Gastroesophageal sphincter (tissue), 4 donors: ENCODE data around the gene SIT1. TPM values are rescaled to one million over a fixed set of nuclear protein-coding genes. Genes with fewer than 3 reads are reported as not detected.

Source experiments
- ATAC-seq: fragments of 150-250 bp; one replicate; pipeline ENCODE4 v1.9.1; 2016; ENCODE audit warnings: mild to moderate bottlenecking, moderate library complexity
- H3K27ac ChIP-seq, 4 donors: fragments of 200-600 bp; sonication (generic) in 3 of 4; 1 replicate in 3 of 4; 2 replicates in 1 of 4; pipeline ENCODE4 v1.5.1; 2016 to 2019
- H3K27me3 ChIP-seq: fragments of 200-600 bp; sonication (generic); one replicate; pipeline ENCODE4 v1.5.1; 2019
- H3K36me3 ChIP-seq, 2 donors: fragments of 200-600 bp; sonication (generic); one replicate each; pipeline ENCODE4 v1.5.1; 2019; ENCODE audit warnings: control low read depth in 1 of 2
- H3K4me1 ChIP-seq, 3 donors: fragments of 200-600 bp; sonication (generic); 1 replicate in 2 of 3; 2 replicates in 1 of 3; pipeline ENCODE4 v1.5.1; 2016 to 2019; ENCODE audit warnings: control low read depth in 2 of 3
- H3K4me3 ChIP-seq, 2 donors: fragments of 200-600 bp; sonication (generic); one replicate each; pipeline ENCODE4 v1.5.1; 2019; ENCODE audit warnings: mild to moderate bottlenecking in 1 of 2, moderate library complexity in 1 of 2
- H3K9me3 ChIP-seq, 3 donors: fragments of 200-600 bp; sonication (generic); one replicate each; pipeline ENCODE4 v1.5.1; 2017 to 2019; ENCODE audit warnings: control low read depth in 2 of 3
- CTCF ChIP-seq, 4 experiments: fragments of 200-600 bp in 2 of 4; fragments of 450-650 bp in 2 of 4; sonication (generic) in 1 of 4; IDR thresholded peaks; one replicate each; pipeline ENCODE4 v1.5.1; 2017 to 2019; ENCODE audit warnings: antibody characterized with exemption in 4 of 4, mild to moderate bottlenecking in 2 of 4, moderate library complexity in 2 of 4
- EP300 ChIP-seq: sonication (generic); formaldehyde crosslinking; IDR thresholded peaks from one replicate; pipeline ENCODE4 v1.6.1; 2017; ENCODE audit warnings: antibody characterized with exemption, mild to moderate bottlenecking
- POLR2A ChIP-seq, 2 donors: fragments of 450-650 bp; IDR thresholded peaks; one replicate each; pipeline ENCODE4 v1.6.1; 2017; ENCODE audit warnings: antibody characterized with exemption in 2 of 2, mild to moderate bottlenecking in 2 of 2, moderate library complexity in 1 of 2
- POLR2AphosphoS5 ChIP-seq: sonication (generic); formaldehyde crosslinking; IDR thresholded peaks from one replicate; pipeline ENCODE4 v1.6.1; 2017; ENCODE audit warnings: antibody characterized with exemption
- WGBS, 2 donors: methylation state at CpG; one replicate each; pipeline ENCODE4 v1.1.5; 2018; ENCODE audit warnings: low coverage in 1 of 2; 5-methylcytosine and 5-hydroxymethylcytosine counted together
- total RNA-seq, 4 donors: library from RNA; depleted of rRNA; stranded (reverse); fragments of >200 nt; gene quantifications; one replicate each; pipeline ENCODE4 v1.1.0, GENCODE V29; 2016

SIT1 gene
- total RNA-seq, 4 donors from 2014 or later: 1.2 to 1.6 (median 1.6) TPM; not detected in 1

DNA sequence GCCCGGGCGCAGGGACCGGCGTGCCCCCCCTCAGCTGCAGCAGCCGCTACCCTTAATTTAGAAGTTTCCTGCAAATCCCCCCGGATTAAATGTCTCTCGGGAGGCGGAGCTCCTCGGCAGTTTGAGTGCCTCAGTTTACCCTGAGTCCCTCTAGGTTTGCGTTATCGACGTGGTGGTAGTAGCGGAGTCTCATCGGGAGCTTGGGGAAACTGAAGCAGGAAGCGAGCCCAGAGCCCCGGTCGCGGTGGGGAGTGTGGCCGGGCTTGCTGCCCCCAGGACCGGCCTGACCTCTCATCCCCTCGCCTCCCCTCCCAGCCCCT is 39.5 kb upstream of the SIT1 start:
- Histone ChIP-seq H3K4me3 (peak overlapping the region; percentile 79 to 81), H3K27me3 (no peaks in the 10 kb centered on the region), H3K4me1 (peaks cover 0 to 54% (median 2%) of the 10 kb centered on the region in 3 donors), H3K9me3 (no peaks in the 10 kb centered on the region), H3K36me3 (peaks cover 0 to 33% of the 10 kb centered on the region in 2 donors), H3K27ac (peak overlapping the region; percentile 96 to 99 (median 98))
- 0% methylated on average over 4 of the region's 21 CpGs; no CpG with 5 or more reads in 1 of the 2 donors for WGBS, 2 donors
- TF ChIP-seq POLR2AphosphoS5 (no peak), POLR2A (IDR thresholded peaks at IDR 0.05) (no peak), EP300 (no peak), CTCF (IDR thresholded peaks at IDR 0.05) (no peak)
- no peak for ATAC-seq

DNA sequence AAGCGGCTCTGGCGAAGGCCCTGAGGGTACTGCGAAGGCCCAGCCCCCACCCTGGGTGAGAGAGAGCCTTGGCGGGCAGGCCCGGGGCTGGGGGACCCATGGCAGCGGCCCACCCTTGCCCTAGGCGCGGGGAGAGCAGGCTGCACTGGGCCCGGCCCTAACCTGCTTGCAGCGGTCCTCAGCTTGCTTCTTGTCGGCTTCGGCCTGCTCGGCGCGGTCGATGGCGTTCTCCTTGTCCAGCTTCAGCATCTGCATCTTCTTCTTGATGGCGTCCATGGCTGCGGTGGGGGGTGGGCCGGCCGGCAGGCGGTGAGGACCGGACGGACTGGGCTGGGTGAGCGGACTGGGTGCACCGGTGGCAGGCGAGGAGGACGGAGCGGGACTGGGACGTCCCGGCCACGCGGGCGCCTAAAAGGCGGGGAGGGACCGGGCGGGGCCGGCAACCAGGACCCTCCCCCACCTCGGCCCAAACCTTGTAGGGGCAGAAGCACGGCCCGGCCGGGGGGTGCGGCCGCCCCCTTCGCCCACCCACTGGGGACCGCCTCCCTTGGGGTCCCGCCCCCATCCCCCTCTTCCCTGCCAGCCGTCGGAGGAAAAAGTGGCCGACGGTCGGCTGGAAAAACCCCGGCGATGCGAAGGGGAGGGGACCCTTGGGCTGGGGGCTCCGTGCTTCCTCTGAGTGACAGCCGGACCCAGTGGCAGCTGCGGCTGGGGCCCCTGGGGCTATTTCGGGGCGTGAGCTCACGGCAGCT is 39.0 kb upstream of the SIT1 start, which contains the start of gene TPM2:
Gene TPM2, minus strand, starts transcription at position 384 of the 752 bp plus-strand sequence. Its CDS starts 108 bp downstream, at position 276.
- WGBS, 2 donors: 11 to 27% methylated on average over 2 to 11 of the region's 61 CpGs
- Histone ChIP-seq H3K36me3 (peaks cover 0 to 38% of the 10 kb centered on the region in 2 donors), H3K4me3 (peak within 1 kb of the TSS; percentile 79 to 81), H3K4me1 (peaks cover 0 to 54% (median 0%) of the 10 kb centered on the region in 3 donors), H3K9me3 (no peaks in the 10 kb centered on the region), H3K27ac (peak within 1 kb of the TSS; percentile 96 to 99 (median 98)), H3K27me3 (no peaks in the 10 kb centered on the region)
- peak; percentile 65 for ATAC-seq
- no peak for TF ChIP-seq EP300
- TF ChIP-seq CTCF (IDR thresholded peaks at IDR 0.05): peak in 1 of 4 experiments; percentile 10
- peak; percentile 99 for TF ChIP-seq POLR2A (IDR thresholded peaks at IDR 0.05)
- TF ChIP-seq POLR2AphosphoS5: peak; percentile 100

- H3K9me3 ChIP-seq: no peaks in the 10 kb centered on the region
- H3K4me3 ChIP-seq: peak overlapping the region; percentile 79 to 81
- H3K27me3 ChIP-seq: no peaks in the 10 kb centered on the region
- 12 to 30% methylated on average over 6 to 11 of the region's 12 CpGs for WGBS, 2 donors
- peaks cover 0 to 55% (median 0%) of the 10 kb centered on the region in 3 donors for H3K4me1 ChIP-seq
- H3K27ac ChIP-seq: peak overlapping the region; percentile 96 to 99 (median 98)
- H3K36me3 ChIP-seq: peaks cover 0 to 47% of the 10 kb centered on the region in 2 donors
- no peak for ATAC-seq
- TF ChIP-seq EP300: no peak
- TF ChIP-seq POLR2A (IDR thresholded peaks at IDR 0.05): peak in 1 of 2 donors; percentile 20
- no peak for TF ChIP-seq CTCF (IDR thresholded peaks at IDR 0.05)
- peak; percentile 56 for TF ChIP-seq POLR2AphosphoS5
Observed at GRCh38 chr9:35688558-35689541, 38.1 kb upstream of the SIT1 start.

- peak overlapping the region; percentile 96 to 99 (median 98) for H3K27ac ChIP-seq
- no peak for ATAC-seq
- H3K4me1 ChIP-seq: peaks cover 0 to 61% (median 0%) of the 10 kb centered on the region in 3 donors
- H3K9me3 ChIP-seq: no peaks in the 10 kb centered on the region
- WGBS, 2 donors: 49 to 50% methylated on average over 1 to 2 of the region's 2 CpGs
- peak; percentile 64 for TF ChIP-seq POLR2AphosphoS5
- peak in 1 of 2 donors; percentile 9 for TF ChIP-seq POLR2A (IDR thresholded peaks at IDR 0.05)
- TF ChIP-seq EP300: no peak
- peak overlapping the region; percentile 79 to 81 for H3K4me3 ChIP-seq
- H3K27me3 ChIP-seq: no peaks in the 10 kb centered on the region
- H3K36me3 ChIP-seq: peaks cover 0 to 55% of the 10 kb centered on the region in 2 donors
Observed at GRCh38 chr9:35687972-35688557, 37.3 kb upstream of the SIT1 start.

DNA sequence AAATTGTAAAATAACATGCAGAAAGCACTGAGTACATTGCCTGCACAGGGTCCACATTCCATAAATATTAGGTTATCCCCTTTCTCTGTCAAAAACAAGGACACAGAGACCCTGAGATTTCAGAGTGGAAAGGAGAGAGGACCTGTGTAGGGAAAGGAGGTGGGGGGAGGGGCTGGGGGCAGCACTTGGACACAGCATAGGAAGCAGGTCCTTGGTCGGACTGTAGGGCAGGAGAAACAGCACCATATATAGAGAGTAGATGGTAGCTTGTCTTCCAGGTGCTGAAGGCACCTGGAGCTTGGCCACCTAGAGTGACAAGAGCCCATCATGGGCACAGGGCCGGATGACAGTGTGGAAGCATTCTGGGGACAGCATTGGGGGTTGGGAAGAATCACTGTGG is 36.6 kb upstream of the SIT1 start:
- peak overlapping the region; percentile 79 to 81 for H3K4me3 ChIP-seq
- no peak for ATAC-seq
- H3K36me3 ChIP-seq: peaks cover 0 to 63% of the 10 kb centered on the region in 2 donors
- no peaks in the 10 kb centered on the region for H3K9me3 ChIP-seq
- peaks cover 0 to 61% (median 0%) of the 10 kb centered on the region in 3 donors for H3K4me1 ChIP-seq
- TF ChIP-seq CTCF (IDR thresholded peaks at IDR 0.05) (peak in 1 of 4 experiments; percentile 10), POLR2A (IDR thresholded peaks at IDR 0.05) (peak in 1 of 2 donors; percentile 19), EP300 (no peak), POLR2AphosphoS5 (peak; percentile 9)
- WGBS, 2 donors: 28 to 46% methylated on average over 2 of the region's 2 CpGs
- peak overlapping the region; percentile 96 to 99 (median 98) for H3K27ac ChIP-seq
- no peaks in the 10 kb centered on the region for H3K27me3 ChIP-seq
